Prostate gland (tissue), 2 donors: ENCODE data around the gene PNO1.

Experiments used
- CTCF ChIP-seq, 4 experiments: fragments of 200-600 bp in 2 of 4; fragments of 450-650 bp in 2 of 4; sonication (generic) in 2 of 4; IDR thresholded peaks; 1 replicate in 3 of 4; 2 replicates in 1 of 4; pipeline ENCODE4 v1.5.1; 2016 to 2019; ENCODE audit warnings: antibody characterized with exemption in 4 of 4, mild to moderate bottlenecking in 2 of 4, moderate library complexity in 2 of 4
- POLR2A ChIP-seq: fragments of 450-650 bp; IDR thresholded peaks from one replicate; pipeline ENCODE4 v1.6.1; 2016; ENCODE audit warnings: antibody characterized with exemption, mild to moderate bottlenecking

GRCh38 chr2:68200157-68200787, 42.6 kb downstream of the PNO1 start:
- no peak for TF ChIP-seq POLR2A
- no peak for TF ChIP-seq CTCF (IDR thresholded peaks at IDR 0.05)
